Renal cortex interstitium (tissue), 11 donors: Measurements from ENCODE around the gene DOK5. TPM values are rescaled to one million over a fixed set of nuclear protein-coding genes. Genes with fewer than 3 reads are reported as not detected.

Source experiments
- DNase-seq, 11 donors: peaks; one replicate each; pipeline ENCODE4 v3.0.0-alpha.2; 2013; ENCODE audit warnings: low read depth in 9 of 11, low spot score in 4 of 11; ENCODE audit errors: extremely low read depth in 1 of 11
- polyA plus RNA-seq, 3 donors: library from polyadenylated mRNA; unstranded; fragments of 120-200 nt; gene quantifications; one replicate each; pipeline ENCODE4 v1.2.1, GENCODE V29; 2013; ENCODE audit not compliant: insufficient read length in 3 of 3

The DOK5 gene
- polyA plus RNA-seq, 3 donors = 7.9 to 10.8 (median 8.0) TPM

DNA sequence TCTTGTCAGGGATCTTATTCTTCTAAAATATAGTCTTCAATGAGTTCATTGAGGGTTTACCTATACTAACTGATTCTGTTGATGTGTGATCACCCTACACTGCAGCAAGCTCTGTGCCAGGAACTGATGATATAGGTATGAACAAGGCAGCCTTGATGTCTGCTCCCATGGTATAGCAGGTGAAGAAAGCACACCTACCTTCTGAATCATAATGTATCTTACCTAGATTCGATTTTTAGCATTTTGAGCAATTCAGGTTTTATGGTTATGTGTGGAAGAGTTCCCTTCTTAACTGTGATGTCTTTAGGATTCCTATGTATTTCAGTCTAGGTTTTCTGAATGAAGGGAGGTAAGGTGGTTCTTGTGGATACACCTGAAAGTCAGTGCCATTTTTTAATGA, 223.0 kb downstream of the DOK5 start:
- no peak for DNase-seq
